Stimulated activated CD8-positive, alpha-beta memory T cell treated with anti-CD3 and anti-CD28 coated beads, Interleukin-12 subunit alpha, Interleukin-12 subunit beta, amount 100 ng/mL, for 1 hour (primary cell): ENCODE results near the gene STIMATE.

Experiments
- DNase-seq: peaks from one replicate; pipeline ENCODE4 v3.0.0-alpha.2; 2020; ENCODE audit warnings: low read depth

The STIMATE gene

GRCh38 chr3:52791366-52791765 is 106.0 kb downstream of the STIMATE start:
- no peak for DNase-seq

DNA sequence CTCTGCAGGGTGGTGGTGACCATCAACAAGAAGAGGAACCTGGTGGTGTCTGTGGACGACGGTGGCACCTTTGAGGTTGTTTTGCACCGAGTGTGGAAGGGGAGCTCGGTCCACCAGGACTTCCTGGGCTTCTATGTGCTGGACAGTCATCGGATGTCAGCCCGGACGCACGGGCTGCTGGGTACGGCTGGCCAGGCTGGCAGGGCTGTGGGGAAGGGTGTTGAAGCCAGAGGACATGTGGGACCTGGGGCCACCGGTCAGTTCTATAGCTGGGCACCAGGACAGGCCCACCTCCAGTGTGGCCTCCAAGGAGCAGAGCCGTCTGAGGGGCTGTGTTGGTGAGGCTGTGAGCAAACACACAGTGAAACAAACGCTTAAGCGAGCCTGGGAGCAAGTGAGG is 106.6 kb downstream of the STIMATE start:
- no peak for DNase-seq

- no peak for DNase-seq
Observed at GRCh38 chr3:52790337-52790736, 107.0 kb downstream of the STIMATE start.

DNA sequence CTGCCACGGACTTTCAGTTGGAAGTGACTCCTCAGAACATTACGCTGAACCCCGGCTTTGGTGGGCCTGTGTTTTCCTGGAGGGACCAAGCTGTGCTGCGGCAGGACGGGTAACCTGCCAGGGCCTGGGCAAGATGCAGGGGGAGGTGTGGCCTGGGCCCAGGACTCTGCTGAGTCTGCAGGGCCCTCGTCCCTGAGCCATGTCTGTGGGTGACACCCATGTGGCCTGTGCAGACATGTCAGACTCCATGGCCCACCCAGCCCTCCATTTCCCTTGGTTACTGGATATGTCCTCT is 107.7 kb downstream of the STIMATE start:
- DNase-seq: no peak

- DNase-seq: no peak
Observed at GRCh38 chr3:52788890-52789745, 108.2 kb downstream of the STIMATE start.

- no peak for DNase-seq
Observed at GRCh38 chr3:52787672-52788625, 109.4 kb downstream of the STIMATE start.

DNA sequence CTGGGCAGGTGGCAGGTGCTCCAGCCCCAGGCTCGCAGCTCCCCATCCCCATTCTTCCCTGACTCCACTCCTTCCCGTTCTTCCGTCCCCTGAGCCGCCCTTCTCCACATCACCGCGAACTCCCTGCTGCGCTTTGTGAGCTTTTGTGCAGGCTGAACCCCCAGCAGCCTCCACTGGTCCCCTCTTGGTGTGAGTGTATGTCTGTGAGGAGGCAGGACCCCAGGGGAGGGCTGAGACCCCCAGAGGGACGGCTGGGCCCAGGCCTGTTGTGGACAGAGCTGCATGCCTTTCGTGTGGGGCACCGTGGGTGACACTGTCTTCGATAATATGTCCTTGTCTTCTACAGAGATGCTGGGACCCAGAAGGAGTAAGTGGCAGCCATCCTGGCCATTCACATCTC is 110.1 kb downstream of the STIMATE start:
- no peak for DNase-seq
